Measurements from ENCODE around the gene STIP1.

STIP1 gene

DNA sequence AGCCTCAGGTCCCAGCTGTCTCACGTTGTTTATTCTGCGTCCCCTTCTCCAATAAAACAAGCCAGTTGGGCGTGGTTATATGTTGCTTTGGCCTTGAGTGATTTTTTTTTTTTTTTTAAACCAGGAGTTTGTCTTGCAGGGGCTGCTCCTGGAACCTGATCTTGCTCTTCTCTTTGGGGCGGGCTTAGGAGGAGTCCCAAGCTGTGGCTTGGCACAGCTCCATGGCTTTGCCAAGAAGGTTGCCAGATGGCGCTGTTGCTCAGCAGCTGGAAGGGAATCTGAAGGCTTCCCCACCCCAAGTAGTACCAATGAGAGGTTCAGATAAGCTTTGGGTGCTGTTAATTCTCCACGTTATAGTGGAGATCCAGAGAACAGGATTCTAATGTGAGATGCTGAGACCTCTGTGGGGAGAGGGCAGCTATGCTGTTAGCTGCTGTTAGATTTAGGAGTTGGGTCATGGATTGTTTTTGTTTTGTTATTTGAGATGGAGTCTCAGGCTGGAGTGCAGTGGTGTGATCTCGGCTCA is 18.6 kb downstream of the STIP1 start:
- no peak overlapping the region for H3K27ac ChIP-seq (ENCODE audit: low read depth, low read length)
- H3K4me3 ChIP-seq (ENCODE audit: low read depth in 1 of 2, low read length in 2 of 2) = no peak overlapping the region
- H3K36me3 ChIP-seq (ENCODE audit: insufficient read depth, low read length) = peaks cover 45% of the 10 kb centered on the region
- no peaks in the 10 kb centered on the region for H3K27me3 ChIP-seq (ENCODE audit: control insufficient read depth in 1 of 2, insufficient read depth in 2 of 2, low read length in 2 of 2)
- H3K9ac ChIP-seq (ENCODE audit: low read length) = no peak overlapping the region
- H3K4me1 ChIP-seq (ENCODE audit: insufficient read depth, low read length) = peaks cover 15% of the 10 kb centered on the region
- no peaks in the 10 kb centered on the region for H3K9me3 ChIP-seq (ENCODE audit: low read length)

DNA sequence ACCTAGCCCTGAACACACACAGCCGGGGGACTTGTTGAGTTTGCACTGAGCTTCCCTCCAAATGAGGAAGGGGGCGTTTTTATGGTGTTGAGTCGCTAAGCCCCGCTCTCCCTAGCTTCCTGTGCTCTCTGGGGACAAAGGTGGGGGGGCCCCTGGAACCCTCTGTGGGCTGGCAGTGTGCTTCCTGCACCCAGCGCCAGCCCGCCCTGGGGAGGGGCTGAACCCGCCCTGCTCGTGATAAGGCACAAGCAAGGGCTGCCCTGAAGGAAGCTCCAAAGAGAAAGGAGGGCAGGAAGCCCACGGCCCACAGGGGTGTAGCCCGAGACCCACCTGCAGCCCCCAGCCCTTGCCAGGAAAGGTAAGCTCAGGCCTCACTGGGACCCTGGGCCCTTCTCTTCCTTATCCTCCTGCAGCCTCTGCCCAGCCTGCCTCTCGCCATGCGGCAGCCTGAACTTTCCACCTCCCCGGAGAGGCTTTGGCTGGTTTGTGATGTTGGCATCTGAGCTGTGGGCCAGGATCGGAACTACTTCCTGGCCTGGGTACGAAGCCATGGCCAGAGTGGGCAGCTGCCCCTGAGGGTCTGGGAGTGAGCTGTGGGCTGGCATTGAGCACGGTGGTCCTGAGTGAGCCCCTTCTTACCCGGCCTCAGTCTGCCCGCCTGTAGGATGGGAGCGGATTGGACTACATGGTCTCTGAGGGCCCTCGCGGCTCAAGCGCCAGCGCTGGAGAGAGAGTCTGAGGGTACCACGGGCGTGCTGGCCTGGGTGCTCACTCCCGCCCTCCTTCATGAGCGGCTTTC is 20.7 kb downstream of the STIP1 start, which contains the start of gene FERMT3:
Gene FERMT3 (plus strand): TSS at position 265 of the 799 bp plus-strand sequence. CDS start 644 bp downstream, outside the sequence.
- no peak within 1 kb of the TSS for H3K9ac ChIP-seq (ENCODE audit: low read length)
- H3K4me3 ChIP-seq (ENCODE audit: low read depth in 1 of 2, low read length in 2 of 2) = peak within 1 kb of the TSS; percentile 16 to 25
- no peaks in the 10 kb centered on the region for H3K9me3 ChIP-seq (ENCODE audit: low read length)
- peaks cover 15% of the 10 kb centered on the region for H3K4me1 ChIP-seq (ENCODE audit: insufficient read depth, low read length)
- H3K36me3 ChIP-seq (ENCODE audit: insufficient read depth, low read length) = peaks cover 24% of the 10 kb centered on the region
- no peaks in the 10 kb centered on the region for H3K27me3 ChIP-seq (ENCODE audit: control insufficient read depth in 1 of 2, insufficient read depth in 2 of 2, low read length in 2 of 2)
- peak within 1 kb of the TSS; percentile 79 for H3K27ac ChIP-seq (ENCODE audit: low read depth, low read length)

DNA sequence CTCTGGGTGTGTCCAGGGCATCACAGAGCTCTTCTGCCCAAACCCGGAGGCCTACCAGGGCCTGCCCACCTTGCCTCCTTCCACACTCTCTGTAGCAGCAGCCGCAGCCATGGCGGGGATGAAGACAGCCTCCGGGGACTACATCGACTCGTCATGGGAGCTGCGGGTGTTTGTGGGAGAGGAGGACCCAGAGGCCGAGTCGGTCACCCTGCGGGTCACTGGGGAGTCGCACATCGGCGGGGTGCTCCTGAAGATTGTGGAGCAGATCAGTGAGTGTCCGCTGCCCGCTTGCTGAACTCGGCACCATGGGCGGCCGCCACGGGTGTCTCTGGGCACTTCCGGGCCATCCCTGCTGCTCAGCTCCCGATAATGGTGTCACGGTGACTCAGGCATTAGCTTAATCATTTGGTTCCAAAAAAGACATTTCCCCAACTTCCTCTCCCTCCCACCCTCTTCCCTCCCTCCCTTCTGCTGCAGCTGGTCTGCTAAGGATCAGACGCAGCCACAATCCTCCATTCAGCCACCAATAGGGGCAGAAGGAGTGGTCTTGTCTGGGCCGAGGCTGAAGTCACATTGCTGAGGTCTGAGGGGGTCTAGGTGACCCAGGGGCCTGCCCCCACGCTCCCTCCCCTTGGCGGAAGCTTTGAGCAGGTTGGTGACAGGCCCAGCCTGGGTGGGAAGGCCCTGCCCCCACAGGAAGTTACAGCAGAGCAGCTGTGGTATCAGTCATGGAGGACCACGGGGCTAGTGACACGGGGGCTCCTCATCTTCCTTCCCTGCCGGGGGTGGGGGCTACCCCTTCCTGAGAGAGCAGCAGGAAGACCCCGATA is 21.5 kb downstream of the STIP1 start:
- H3K4me1 ChIP-seq (ENCODE audit: insufficient read depth, low read length) = peaks cover 15% of the 10 kb centered on the region
- H3K27me3 ChIP-seq (ENCODE audit: control insufficient read depth in 1 of 2, insufficient read depth in 2 of 2, low read length in 2 of 2) = no peaks in the 10 kb centered on the region

DNA sequence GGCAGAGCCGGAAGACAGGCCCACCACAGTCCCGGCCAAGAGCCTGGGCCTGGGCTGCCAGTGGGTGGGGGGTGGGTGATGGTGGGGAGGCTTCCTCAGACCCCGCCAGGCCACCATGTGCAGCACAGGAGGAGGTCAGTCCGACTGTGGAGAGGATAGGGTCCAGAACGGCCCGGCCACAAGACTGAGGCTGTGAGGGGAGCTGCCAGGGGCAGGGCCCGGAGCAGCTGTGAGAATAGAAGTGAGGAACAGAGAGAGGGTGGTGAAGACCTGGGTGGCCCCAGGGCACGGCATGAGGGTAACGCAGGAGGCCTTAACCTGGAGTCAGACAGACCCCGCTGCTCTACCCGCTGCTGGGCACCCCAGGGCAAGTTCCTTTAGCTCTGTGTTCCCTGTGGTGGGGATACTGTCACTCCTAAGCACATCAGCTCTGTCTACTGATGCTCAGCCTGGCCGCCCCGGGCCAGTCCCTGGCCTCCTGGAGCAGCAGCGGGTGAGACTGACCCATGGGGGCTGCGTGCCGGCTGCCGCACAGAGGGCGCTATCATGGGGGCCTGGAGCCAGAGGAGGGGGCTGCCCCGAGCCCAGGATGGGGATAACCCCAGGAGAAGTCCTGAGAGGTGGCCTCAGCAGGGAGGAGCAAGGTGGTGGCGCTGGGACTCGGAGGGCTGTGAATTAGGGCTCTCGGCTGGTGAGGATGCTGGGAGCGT is 22.3 kb downstream of the STIP1 start:
- H3K9me3 ChIP-seq (ENCODE audit: low read length) = no peaks in the 10 kb centered on the region
- H3K4me1 ChIP-seq (ENCODE audit: insufficient read depth, low read length) = peaks cover 15% of the 10 kb centered on the region
- peak overlapping the region; percentile 9 for H3K9ac ChIP-seq (ENCODE audit: low read length)
- peak overlapping the region; percentile 76 for H3K27ac ChIP-seq (ENCODE audit: low read depth, low read length)
- peak overlapping the region in 1 of 2 donors; percentile 25 for H3K4me3 ChIP-seq (ENCODE audit: low read depth in 1 of 2, low read length in 2 of 2)
- H3K27me3 ChIP-seq (ENCODE audit: control insufficient read depth in 1 of 2, insufficient read depth in 2 of 2, low read length in 2 of 2) = no peaks in the 10 kb centered on the region
- H3K36me3 ChIP-seq (ENCODE audit: insufficient read depth, low read length) = peaks cover 12% of the 10 kb centered on the region

More for the DNA sequence above, 21.5 kb downstream of the STIP1 start:
- Histone ChIP-seq H3K36me3 (ENCODE audit: insufficient read depth, low read length) (peaks cover 19% of the 10 kb centered on the region), H3K4me3 (ENCODE audit: low read depth in 1 of 2, low read length in 2 of 2) (peak overlapping the region; percentile 16 to 25), H3K9me3 (ENCODE audit: low read length) (no peaks in the 10 kb centered on the region), H3K9ac (ENCODE audit: low read length) (peak overlapping the region; percentile 9), H3K27ac (ENCODE audit: low read depth, low read length) (peak overlapping the region; percentile 79)

DNA sequence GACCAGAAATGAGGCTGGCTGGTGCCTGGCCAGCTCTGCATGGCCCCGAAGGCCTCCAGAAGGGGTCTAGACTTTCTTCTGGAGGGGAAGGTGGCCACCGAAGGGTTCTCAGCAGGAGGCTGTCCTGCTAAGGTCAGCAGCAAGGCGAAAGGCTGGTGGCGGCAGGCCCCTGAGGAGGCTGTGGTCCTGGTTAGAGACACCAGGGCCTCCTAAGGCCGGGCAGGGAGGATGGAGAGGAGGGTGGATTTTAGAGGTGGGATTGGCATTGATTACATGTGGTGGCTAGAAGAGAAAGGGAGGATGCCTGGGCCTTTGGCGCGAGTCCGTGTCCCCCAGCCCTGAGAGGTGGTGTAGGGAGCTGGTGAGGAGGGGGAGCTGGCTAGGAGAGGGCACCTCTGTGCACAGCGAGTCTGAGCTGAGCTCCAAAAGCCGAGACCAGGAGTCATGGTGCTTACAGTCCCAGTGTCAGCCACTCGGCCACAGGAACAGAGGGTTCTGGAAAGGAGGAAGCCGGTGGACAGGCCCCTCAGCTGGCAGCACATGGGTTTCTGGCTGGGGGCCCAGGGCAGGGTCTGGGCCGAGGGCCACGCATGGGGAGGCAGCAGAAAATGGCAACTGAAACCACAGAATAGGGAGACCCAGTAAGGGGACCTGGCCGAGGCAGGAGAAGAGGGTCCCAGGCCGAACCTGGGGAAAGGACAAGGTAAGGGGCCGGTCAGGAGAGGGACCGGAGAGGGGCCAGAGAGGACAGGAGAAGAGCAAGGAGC is 23.0 kb downstream of the STIP1 start:
- H3K27ac ChIP-seq (ENCODE audit: low read depth, low read length) = no peak overlapping the region
- H3K4me3 ChIP-seq (ENCODE audit: low read depth in 1 of 2, low read length in 2 of 2) = no peak overlapping the region
- peaks cover 4% of the 10 kb centered on the region for H3K36me3 ChIP-seq (ENCODE audit: insufficient read depth, low read length)

DNA sequence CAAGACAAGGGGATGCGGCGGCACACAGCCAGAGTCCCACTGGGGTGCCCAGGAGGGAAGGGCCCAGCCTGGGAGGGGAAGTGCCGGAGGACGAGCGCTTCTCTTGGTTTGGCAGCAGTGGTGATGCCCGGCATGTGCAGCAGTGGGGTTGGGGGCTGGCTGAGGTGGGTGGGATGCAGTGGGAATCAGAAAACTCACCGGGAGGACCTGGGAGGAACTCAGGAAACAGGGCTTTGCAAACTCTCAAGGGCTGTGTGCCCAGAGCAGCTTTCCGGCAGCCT is 23.5 kb downstream of the STIP1 start:
- H3K36me3 ChIP-seq (ENCODE audit: insufficient read depth, low read length) = no peaks in the 10 kb centered on the region
- no peak overlapping the region for H3K27ac ChIP-seq (ENCODE audit: low read depth, low read length)
- peaks cover 7% of the 10 kb centered on the region for H3K4me1 ChIP-seq (ENCODE audit: insufficient read depth, low read length)
- no peak overlapping the region for H3K4me3 ChIP-seq (ENCODE audit: low read depth in 1 of 2, low read length in 2 of 2)
- H3K9me3 ChIP-seq (ENCODE audit: low read length) = no peaks in the 10 kb centered on the region
- no peak overlapping the region for H3K9ac ChIP-seq (ENCODE audit: low read length)
- no peaks in the 10 kb centered on the region for H3K27me3 ChIP-seq (ENCODE audit: control insufficient read depth in 1 of 2, insufficient read depth in 2 of 2, low read length in 2 of 2)

More for the DNA sequence above, 23.0 kb downstream of the STIP1 start:
- Histone ChIP-seq H3K9me3 (ENCODE audit: low read length) (no peaks in the 10 kb centered on the region), H3K4me1 (ENCODE audit: insufficient read depth, low read length) (peaks cover 13% of the 10 kb centered on the region), H3K27me3 (ENCODE audit: control insufficient read depth in 1 of 2, insufficient read depth in 2 of 2, low read length in 2 of 2) (no peaks in the 10 kb centered on the region), H3K9ac (ENCODE audit: low read length) (no peak overlapping the region)

DNA sequence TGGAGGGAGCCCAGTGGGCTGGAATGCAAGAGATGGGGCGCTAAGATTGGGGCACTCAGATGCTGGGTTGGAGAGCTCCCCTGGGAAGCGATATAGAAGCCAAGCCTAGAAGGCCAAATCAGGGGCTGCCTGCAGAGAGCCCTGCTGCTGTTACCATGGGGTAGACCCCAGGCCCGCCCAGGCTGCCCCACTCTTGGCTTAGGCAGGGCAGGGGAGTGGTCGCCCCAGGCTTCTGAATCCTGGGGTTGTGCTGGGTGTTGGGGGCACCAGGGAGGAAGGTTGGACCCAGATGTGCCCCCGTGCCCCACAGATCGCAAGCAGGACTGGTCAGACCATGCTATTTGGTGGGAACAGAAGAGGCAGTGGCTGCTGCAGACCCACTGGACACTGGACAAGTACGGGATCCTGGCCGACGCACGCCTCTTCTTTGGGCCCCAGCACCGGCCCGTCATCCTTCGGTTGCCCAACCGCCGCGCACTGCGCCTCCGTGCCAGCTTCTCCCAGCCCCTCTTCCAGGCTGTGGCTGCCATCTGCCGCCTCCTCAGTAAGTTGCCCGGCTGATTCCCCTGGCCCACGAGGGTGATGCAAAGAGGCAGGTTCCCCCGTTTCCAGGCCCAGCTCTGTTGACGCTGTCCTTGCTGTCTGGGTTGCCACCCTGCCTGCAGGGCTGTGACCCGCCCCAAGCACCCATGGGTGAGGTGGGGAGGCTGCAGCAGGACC is 24.5 kb downstream of the STIP1 start:
- Histone ChIP-seq H3K9ac (ENCODE audit: low read length) (no peak overlapping the region), H3K4me3 (ENCODE audit: low read depth in 1 of 2, low read length in 2 of 2) (no peak overlapping the region), H3K27me3 (ENCODE audit: control insufficient read depth in 1 of 2, insufficient read depth in 2 of 2, low read length in 2 of 2) (no peaks in the 10 kb centered on the region), H3K36me3 (ENCODE audit: insufficient read depth, low read length) (no peaks in the 10 kb centered on the region), H3K27ac (ENCODE audit: low read depth, low read length) (no peak overlapping the region), H3K9me3 (ENCODE audit: low read length) (no peaks in the 10 kb centered on the region), H3K4me1 (ENCODE audit: insufficient read depth, low read length) (peaks cover 3% of the 10 kb centered on the region)

DNA sequence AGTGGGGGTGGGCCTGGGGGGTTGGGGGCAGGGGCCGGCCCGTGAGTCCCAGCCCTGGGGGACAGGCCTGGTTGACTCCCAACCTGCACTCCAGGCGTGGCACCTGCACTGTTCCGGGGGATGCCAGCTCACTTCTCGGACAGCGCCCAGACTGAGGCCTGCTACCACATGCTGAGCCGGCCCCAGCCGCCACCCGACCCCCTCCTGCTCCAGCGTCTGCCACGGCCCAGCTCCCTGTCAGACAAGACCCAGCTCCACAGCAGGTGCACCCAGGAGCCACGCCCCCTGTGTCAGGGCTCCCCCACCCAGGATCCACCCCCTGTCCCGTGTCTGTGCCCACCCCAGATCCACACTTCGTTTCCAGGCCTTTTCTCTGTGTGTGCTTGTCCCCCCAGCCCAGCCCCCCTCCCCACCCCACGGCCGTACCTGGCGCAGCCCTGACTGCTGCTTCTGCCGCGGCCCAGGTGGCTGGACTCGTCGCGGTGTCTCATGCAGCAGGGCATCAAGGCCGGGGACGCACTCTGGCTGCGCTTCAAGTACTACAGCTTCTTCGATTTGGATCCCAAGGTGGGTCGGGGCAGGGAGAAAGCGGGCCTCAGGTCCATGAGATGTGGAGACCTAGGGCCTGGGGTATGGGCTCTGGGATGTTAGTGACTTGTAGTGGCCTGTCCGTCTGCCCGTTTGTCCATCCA is 25.4 kb downstream of the STIP1 start:
- H3K27ac ChIP-seq (ENCODE audit: low read depth, low read length) = no peak overlapping the region
- peaks cover 3% of the 10 kb centered on the region for H3K4me1 ChIP-seq (ENCODE audit: insufficient read depth, low read length)
- H3K27me3 ChIP-seq (ENCODE audit: control insufficient read depth in 1 of 2, insufficient read depth in 2 of 2, low read length in 2 of 2) = no peaks in the 10 kb centered on the region
- no peak overlapping the region for H3K4me3 ChIP-seq (ENCODE audit: low read depth in 1 of 2, low read length in 2 of 2)
- H3K9ac ChIP-seq (ENCODE audit: low read length) = no peak overlapping the region
- H3K36me3 ChIP-seq (ENCODE audit: insufficient read depth, low read length) = no peaks in the 10 kb centered on the region
- no peaks in the 10 kb centered on the region for H3K9me3 ChIP-seq (ENCODE audit: low read length)

DNA sequence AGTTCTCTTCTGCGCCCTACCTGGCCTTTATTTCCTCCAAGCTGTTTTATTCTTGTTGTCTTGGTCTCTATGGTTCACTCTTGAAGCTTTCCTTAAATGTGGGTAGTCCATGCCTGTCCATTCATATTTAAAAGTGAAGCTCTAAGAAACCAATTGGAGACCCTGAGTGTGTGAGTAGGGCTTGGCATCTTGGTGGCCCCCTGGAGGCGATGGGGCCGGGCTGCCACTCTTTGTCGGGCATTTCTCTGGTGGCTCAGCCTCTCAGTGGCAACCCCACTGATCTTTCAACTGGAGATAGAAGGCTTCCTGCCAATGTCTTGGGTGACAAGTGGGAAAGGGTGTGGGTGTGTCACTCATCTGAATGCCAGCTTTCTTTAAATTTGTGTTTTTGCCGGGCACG is 30.9 kb downstream of the STIP1 start:
- H3K36me3 ChIP-seq (ENCODE audit: insufficient read depth, low read length) = no peaks in the 10 kb centered on the region
- no peaks in the 10 kb centered on the region for H3K9me3 ChIP-seq (ENCODE audit: low read length)
- H3K4me3 ChIP-seq (ENCODE audit: low read depth in 1 of 2, low read length in 2 of 2) = no peak overlapping the region
- no peaks in the 10 kb centered on the region for H3K27me3 ChIP-seq (ENCODE audit: control insufficient read depth in 1 of 2, insufficient read depth in 2 of 2, low read length in 2 of 2)
- H3K9ac ChIP-seq (ENCODE audit: low read length) = no peak overlapping the region
- H3K27ac ChIP-seq (ENCODE audit: low read depth, low read length) = no peak overlapping the region
- no peaks in the 10 kb centered on the region for H3K4me1 ChIP-seq (ENCODE audit: insufficient read depth, low read length)

Measured in muscle layer of colon (tissue), 2 donors.